Measurements from ENCODE around the gene BAG5.

BAG5 gene

DNA sequence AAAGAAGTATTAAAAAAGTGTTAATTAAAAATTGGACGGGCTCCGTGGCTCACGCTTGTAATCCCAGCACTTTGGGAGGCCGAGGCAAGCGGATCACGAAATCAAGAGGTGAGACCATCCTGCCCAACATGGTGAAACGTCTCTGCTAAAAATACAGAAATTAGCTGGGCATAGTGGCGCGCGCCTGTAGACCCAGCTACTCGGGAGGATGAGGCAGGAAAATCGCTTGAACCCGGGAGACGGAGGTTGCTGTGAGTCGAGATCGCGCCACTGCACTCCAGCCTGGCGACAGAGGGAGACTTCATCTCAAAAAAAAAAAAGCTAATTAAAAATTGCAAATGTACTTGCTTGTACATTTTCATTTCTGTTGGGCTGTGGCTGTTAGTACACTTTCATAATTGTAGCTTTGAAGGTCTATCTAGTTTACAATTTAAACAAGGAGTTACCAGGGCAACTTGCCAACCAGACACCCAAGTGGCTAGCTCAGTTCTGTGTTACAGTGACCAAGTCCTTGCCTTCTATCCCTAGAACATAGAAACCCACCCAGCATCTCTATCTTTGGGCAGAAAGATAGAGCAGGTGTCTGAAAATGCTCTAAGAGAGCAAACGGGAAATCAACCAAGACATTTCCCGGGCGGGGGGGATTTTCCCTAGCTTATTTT, 1.5 kb upstream of the BAG5 start:
- no peak for DNase-seq

DNA sequence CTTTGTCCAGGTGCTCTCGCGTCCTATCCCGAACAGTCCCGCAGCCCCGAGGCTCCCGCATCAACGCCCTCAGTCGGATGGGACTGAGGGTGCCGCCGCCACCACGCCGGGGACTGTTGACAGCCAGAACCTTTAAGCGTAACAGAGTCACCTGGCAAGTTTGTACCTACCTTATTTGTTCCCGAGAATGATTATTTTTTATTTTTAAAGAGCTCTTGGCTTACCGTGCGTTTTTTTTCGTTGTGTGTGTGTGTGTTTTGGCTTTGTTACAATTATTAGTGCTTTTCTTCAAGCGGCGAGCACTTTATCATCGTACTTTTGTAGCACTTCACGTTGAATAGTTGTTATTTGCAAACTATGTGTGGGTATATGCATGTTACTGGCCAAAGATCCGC, 766 bp upstream of the BAG5 start:
- DNase-seq, result no peak

DNA sequence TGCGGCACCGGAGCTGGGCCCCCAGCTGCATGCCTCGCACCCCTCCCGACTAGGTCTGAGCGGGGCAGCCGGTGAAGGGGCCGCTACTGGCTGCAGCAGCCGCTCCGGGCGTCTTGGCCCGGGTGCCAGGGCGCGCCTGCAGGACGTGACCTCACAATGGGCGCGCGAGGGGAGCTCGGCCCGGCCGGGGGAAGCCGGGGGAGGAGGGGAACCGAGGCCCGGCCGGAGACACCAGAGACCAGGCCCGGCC, 353 bp downstream of the BAG5 start:
- no peak for DNase-seq

DNA sequence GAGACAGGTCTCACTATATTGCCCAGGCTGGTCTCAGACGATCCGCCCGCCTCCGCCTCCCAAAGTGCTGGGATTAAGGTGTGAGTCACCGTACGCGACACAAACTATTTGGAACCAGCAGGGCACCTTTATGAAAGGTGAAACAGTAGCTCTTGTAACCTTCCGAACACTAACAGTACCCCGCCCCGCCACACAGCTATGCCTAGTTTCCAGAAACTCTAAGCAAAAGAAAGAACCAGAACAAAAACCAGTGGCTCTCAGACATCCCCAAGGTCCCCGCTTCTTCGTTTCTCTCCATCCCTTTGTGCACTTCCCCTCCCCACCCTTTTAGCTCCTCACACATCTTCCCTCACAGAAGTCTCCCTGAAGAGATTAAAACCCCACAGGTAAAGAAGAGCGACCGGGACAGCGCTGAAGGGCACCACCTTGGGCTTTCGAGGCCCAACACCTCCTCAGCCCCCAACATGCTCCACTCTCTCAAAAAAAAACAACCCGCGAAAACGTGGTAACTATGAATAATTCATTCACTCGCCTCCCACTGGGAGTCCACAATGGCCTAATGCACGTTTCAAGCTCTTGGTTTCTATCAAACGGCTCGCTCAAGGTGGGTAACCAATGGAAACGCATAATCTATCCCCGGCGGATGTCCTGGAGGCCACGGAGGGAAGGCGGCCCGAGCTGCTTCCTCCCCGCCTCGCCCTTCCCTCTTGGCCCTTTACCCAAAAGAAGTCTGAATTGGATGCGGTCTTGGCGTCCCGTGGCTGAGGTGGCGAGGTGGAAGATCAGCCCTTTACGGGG, 877 bp downstream of the BAG5 start:
- peak; percentile 33 for DNase-seq

DNA sequence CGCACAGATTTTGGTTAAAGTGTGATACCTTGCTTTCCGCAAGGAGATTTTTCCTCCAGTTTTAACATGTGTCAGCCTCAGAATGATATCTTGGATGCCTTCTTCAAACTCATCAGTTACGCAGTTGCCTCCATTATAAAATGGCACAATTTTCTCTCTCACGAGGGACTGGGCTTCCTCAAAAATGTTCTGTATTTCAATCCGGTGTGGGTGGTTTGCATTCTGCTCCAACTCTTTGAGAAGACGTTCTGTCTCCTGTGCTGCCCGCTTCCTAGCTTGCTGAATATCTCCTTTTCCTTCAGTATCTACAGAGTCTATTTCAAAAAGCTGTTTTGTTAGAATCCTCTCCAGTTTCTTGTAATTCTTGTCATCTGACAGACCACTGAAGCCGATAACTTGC, 1.8 kb downstream of the BAG5 start:
- DNase-seq, result no peak

DNA sequence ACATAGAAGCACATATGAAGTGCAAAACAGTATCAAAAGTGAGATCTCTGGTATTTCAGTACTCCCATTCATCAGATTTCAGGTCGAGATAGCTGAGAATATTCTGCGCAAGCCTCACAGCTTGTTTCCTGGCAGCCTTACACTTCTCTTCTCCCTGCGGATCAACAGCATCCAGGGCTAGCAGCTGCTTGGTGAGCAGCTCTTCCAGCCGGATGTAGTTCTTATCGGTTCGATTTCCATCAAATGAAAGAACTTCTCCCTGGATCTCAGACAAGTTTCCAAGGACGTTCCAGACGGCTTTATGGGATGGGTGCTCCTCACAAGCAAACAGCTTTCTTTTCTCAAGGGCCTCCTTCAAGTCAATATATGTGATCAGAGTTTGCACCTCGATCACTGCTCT, 2.7 kb downstream of the BAG5 start:
- DNase-seq, result no peak

DNA sequence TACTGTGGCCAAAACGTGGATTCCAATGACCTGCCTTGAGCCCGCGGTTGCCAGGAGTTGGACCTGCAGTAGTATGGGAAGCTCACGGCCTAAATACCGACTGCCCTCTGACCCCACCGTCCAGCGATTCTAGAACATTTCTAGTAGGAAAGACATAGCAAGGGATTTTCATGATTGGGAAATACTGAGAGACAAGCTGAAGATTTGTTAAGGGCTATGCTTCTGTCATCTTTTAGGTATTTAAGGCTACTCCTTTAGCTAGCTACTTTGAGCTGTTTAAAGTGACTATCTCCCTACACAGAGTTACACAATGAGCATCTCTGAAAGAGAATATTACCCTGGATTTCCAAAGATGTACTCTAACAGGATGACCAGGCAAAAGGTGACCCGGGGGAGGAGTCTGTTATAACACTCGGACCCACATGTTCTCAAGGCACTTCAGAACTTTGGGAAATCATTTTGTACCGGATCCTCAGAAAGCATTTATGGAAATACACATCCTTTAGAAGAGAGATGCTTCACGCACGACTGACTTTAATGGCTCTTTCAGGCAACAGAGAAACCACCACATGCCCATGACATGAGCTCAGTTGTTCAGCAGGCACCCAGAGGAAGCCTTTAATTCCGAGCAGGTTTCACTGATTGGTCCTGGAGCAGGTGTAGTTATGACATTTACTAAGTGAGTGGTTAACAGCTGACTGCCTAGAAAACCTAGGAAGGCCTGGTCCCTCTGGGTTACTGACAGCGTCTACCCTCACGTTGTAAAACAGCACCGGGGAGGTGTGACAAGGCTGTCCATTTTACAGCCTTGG, 4.2 kb downstream of the BAG5 start:
- no peak for DNase-seq

DNA sequence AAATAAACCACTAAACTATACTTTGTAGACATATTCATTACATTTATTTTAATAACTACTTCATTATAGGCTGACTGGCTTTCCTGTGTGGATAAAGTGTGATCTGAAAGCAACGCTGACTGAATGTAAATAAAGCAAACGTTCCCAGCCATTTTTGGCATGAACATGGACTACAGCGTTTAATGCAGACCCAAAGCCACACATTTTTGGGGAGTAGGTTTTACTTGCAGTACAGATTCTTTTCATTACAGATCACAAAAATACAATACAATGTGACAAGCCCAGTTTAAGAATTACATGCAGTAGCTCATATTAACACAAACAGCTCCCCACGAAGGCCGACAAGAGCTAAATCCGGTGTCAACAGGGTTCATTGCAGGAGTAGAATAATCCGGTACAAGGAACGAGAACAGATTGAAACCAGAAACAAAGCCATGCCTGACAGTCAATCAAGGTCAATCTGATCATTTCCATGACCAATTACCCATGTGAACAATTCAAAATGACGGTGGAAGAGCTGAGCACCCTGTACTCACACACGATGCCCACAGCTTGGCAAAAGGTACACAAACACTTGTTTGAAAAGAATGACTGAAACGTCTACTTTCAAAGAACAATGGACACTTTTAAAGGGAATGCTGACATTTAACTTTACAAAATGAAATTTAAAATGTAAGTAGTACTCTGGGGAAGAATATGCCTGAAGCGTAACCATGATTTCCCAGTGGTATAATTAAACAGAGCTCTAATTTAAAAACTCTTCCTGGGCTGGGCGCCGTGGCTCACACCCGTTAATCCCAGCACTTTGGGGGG, 5.3 kb downstream of the BAG5 start:
- no peak for DNase-seq

DNA sequence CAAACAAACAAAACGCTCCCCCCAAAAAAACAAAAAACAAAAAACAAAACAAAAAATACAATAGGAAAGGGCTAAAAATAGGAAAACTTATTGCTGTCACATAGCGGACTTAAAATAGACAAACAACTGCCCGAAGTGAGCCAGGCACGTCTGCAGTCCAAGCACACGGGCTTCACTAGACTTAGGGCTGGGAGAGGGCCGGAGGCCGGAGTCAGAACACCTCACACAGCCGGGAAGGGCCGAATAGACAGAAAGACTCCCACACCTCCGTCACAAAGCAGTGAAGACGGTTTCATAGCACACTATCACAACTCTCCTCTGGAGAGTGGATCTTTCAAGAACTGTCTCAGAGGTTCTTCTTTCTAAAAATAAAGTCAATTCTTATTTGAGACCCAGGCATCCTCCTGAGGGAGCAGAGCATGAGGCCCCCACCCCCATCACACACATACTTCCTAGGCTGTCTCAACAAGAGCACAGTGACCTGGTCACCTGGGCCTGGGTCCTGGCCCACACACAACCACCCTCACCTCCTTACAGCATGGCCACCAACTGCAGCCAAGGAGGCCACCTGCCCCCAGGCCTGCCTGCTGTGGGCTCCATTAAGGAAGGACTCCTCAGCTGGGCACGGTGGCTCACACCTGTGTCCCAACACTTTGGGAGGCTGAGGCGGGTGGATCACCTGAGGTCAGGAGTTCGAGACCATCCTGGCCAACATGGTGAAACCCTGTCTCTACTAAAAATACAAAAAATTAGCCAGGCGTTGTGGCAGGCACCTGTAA, 6.7 kb downstream of the BAG5 start:
- no peak for DNase-seq

DNA sequence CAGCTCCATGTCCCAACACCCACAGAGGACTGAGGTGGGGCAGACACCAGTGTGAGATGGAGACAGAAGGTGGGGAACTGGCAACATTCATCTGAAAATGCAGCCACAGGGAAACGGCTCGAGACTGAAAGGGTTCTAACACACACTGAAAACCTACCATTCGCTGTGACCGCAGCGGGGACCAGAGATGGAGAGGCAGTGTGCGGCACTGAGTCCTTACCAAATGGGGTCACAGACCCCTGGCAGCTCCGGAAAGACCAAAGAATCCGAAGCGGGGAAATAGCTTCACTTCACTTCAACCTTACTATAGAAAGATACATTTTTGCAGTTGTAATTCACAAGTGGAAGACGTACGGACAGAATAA, 9.6 kb downstream of the BAG5 start:
- DNase-seq, result no peak

DNA sequence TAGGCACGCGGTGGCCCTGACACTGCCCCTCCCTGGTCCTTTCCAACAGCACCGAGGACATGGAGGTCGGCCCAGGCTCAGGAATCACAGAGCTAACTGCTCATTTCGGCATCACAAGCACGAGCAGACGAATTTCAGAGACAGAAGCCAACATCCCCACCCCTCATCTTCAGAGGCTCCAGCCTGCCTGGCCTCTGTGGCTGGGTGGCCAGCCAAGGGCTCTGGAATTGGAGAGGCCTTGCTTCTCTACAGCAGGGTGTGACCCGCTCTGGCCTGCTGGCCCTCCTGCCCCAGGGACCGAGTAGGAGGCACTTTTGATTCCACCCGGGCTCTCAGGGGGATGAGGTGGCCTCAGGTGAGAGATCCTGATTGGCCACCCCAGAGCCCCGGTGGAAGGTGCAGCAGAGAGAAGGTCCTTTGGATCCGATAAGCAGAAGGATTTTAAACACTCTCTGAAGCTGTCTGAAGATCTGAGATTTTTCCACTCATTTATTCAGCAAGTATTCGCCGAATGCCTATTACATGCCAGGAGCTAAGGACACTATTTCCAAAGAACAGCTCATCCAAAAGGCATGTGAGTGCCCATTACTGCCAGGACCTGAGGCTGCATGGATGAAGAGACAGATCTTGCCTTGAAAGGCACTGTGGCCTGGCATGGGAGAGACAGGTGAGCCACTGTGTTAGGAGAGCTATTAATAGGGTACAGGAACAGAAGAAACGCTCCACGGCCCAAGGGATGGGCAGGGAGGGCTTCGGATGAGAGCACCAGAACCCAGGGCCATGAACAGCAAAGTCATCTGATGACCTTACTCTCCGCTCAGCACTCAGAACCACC, 10.2 kb downstream of the BAG5 start:
- DNase-seq, result no peak

DNA sequence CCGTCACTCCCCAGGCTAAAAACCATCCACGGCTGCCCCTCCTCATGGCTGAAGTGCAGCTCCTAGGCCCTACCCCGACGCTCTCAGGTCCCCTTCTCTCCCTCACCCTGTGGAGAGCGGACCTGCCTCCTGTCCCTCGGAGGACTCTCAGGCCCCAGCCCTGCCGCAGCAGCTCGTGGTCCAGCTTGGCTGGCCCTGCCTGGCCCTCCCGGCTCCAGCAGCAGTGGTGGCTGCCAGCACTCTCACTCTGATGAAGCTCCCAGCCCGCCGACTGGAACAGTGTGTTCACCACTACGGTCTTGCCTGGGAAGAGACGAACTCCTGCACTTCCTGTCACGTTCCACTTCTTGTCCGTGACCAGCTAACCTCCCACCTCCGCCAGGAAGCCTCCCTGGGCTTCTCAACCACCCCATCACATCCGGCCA, 11.1 kb downstream of the BAG5 start:
- no peak for DNase-seq

DNA sequence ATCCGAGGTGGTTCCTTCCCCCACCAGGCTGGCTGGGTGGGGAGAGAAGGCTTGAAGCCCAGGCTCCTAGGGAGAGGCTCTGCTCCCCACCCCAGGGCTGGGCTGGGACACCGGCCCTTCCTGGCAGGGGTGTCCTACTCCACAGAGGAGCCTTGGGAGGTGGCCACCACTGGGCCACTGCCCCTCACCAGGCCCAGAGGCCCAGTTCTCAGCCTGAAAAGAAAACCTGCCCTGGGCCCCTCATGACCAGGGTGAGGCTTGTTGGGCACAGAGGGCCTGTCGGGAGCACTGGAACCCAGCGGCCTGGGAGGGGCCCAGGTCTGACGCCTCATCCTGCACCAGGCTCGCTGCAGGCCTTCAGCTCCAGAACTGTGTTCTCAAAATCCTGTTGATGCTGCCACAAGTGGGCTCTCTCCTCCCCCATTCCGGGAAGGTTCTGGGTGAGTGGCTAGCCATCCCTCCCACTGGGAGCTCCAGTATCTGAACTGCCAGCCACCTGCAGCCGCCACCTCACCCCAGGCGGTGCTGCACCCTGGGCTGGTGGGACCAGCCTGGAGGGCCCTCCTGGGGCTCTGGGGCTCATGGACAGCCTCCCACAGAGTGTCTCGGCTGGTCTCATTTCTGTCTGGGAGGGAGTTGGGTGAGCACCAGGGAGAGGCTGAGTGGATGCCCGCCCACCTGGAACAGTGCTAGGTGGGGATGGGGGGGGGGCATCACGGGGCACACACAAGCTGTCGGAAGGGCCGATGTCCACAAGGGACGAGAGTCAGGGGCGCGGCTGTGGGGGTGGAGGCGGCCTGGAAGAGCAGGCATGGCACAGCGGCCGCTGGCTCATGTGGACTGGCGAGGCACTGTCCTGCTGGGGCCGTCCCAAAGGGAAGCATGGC, 11.8 kb downstream of the BAG5 start:
- DNase-seq, result no peak

DNA sequence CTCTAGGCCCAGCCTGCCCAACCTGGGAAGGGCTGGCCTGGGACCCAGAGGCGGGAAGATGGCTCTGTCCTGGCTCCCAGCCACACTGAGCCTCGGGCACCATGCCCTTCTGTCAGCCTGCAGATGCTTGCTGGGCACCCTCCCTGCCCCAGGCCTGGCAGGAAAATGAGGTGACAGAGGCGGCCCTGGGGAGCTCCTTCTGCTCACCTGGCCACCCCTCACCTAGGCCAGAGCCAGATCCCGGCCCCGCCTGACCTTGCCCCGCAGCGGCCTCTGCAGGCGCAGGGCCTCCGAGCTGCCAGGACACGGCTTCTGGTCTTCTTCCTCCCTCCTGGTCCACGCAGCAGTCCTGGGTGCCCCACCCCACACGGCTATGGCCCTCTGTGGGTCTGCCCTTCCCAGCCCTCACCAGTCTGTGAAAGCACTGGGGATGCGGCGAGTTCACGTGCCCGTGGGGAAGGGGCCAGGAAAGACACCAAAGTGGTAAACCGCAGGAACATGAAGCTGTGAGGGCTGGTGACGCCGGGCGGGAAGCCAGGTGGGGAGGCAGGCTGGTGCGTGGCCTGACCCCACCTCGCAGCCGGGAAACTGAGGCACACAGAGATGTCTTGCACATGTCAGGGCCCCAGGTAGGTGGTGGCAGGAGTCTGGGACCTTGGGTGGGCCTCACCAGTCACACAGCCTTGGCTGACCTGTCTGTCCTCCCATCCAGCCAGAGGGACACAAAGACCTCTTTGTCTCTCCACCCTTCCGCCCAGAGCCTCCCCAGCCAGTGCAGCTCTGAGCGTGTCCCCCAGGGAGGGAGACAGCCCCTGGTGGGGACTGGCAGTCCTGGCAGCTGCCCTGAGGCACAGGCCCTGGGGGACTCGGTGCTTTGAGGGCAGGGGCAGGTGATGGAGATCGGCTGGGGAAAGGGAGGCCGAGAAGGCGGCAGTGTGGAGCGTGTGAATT, 12.8 kb downstream of the BAG5 start:
- no peak for DNase-seq

DNA sequence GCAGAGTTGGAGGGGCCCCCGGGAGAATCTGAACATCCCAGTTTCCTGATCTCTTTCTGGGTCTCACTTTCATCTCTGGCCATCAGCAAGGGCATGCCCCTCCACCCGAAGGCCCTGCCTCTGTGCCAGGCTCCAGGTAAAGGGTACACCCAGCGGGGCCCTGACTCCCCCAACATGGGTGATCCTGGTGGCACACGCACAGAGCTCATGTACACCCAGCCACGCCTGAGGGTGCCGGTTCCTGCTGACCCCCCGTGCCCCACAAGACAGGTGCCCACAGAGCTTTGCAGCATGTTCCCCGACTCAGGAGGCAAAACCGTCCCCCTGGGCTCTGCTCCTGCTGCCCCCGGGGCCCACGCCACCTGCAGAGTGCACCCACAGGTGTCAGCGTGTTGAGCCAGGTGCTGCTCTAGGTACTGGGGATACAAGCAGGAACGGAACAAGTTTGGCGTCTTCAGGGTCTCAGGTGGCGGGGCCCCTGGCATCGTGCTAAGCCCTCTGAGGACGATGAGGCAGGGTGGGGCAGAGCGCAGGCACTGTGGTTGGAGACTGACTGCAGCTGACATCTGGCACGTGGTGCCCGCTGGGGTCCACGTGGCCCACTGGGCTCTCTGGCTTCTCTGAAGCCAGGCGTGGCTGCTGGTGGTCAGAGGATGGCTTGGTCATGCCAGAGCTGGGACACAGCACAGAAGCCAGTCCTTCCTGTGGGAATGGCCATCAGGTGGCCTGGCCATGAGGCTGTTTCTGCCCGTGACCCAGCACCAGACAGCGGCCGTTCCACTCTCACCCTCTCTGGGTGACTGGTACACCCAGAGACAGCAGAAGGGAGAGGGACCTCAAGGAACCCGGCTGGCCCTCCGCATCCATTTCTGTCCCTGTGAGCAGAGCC, 13.8 kb downstream of the BAG5 start:
- DNase-seq, result no peak

DNA sequence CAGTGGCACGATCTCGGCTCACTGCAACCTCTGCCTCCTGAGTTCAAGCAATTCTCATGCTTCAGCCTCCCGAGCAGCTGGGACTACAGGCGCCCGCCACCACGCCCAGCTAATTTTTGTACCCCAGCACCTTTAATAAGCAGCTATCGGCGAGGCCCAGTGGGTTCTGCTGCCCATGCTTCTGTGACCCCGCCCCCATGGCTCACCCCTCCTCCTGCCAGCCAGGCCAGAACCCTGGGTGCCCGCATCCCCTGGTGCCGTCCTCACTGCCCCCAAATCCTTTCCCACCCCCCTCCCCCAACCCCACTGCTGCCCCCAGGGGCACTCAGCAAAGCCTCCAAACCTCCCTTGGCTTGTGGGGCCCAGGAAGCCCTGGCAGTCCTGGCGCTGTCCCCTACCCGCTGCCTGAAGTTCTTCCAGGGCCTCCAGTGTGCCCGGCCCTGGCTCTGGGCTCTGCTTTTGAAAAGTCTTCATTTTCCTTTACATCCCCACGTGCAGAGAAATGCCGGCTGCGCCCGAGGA, 14.5 kb downstream of the BAG5 start:
- no peak for DNase-seq

DNA sequence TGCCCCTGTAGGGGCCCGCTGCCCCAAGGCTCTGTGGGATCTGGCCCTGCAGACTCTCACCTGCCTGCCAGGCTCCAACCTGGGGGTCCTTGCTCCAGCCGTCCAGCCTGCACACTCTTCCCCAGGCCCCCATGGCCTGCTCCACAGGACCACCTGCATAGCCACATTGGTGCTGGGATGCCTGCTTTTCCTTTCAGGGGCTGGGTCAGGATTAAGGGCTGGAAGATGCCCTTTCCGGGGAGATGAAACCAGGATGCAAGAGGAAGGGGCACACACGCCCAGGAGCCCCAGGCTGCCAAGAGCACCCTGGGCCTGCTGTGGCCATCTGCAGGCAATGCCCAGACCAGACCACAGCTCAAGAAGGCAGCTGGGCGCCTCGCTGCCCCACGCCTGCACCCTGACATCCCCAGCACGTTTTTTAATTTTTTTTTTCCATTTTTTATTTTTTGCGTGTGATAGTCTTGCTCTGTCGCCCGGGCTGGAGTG, 15.0 kb downstream of the BAG5 start:
- DNase-seq, result no peak

Measured in NCI-H2227 treated with DMSO at 0.1 percent for 48 hours (cell line).